HG02759 (cell line): ENCODE data around the gene OSBPL10.
"Not testable (repeated sequence)": the region's sequence is repeated elsewhere in the genome, so short reads cannot be mapped to it uniquely, and the experiment has no call there.

Experiments
- ATAC-seq: cut with Tn5 transposase; IDR thresholded peaks from one replicate; pipeline ENCODE4 v1.9.1; 2021; ENCODE audit warnings: mild to moderate bottlenecking, moderate library complexity; ENCODE audit not compliant: unreplicated experiment

Gene OSBPL10

DNA sequence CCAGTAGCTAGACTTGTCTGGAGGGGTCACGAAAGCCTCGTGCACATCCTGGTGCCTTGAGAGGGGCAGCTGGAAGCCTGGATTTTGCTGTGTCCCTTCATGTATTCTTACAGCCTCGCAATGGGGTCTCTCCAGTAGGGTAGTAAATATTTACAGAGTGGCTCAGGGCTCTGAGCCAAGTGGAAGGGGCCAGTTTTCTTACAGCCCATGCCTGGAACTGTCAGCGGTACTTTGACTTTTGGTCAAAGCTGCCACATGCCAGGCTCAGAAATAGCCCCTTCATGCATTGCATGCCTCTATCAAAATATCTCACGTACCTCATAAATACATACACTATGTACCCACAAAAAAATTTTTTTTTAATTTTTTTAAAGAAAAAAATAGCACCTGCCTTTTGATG is 119.2 kb downstream of the OSBPL10 start:
- ATAC-seq, result no peak

DNA sequence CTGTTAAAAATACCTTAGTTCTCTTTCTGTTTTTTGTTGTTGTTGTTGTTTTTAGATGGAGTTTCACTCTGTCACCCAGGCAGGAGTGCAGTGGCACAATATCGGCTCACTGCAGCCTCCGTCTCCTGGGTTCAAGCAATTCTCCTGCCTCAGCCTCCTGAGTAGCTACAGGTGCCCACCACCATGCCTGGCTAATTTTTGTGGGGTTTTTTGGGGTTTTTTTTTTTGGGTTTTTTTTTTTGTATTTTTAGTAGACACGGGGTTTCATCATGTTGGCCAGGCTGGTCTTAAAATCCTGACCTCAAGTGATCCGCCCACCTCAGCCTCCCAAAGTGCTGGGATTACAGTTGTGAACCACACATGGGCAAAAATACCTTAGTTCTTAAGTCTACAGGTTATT is 120.4 kb downstream of the OSBPL10 start:
- ATAC-seq, result not testable (repeated sequence)

DNA sequence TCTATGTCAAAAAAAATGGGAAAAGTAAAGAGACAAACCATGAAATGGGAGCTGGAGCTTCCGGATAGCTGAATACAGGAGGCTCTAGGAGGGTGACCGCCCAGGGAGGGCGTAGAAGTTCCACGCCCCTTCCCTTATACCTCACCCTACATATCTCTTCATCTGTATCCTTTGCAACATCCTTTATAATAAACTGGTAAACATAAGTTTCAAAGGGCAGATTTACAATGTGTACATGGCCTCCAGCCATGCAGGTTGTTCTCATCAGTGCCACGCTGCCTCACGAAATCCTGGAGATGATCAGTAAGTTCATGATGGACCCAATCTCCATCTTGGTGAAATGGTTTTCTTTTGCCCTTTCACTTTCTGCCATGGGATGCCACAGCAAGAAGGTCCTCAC is 121.8 kb downstream of the OSBPL10 start:
- ATAC-seq, result no peak

DNA sequence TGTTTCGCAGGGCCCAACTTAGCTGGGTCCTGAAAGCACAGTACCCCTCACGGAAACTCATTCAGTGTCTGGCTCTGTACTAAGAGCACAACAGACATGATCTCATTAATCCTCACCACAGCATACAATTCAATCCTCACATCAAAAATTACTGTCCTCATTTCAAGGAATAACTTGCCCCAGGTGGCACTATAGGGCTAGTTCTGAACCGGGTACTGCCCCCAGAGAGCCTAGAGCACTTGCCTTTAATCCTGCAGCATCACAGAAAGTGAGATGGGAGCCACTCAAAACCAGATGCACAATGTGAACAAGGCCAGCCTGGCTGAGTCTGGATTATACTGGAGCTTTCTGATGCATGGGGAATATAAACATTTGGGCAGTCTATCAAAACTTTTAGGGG is 122.6 kb downstream of the OSBPL10 start:
- ATAC-seq, result no peak

DNA sequence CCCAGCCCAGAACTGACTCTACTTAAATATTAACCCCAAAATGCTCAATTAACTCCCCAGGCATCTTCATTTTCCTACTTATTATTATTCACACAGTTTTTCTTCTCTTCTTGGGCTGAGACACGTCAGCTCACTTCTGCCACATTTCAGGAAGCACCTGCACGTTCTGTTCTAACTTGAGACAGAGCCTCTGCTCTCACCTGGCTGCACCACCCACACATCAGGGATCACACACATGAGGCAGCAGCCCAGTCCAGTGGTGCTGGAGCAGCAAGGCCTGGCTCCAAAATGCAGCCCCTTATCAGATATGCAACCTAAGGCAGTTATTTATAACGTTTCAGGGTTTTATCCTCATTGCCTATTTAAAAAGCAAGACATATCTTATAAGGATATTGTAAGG is 127.5 kb downstream of the OSBPL10 start:
- ATAC-seq, result no peak

DNA sequence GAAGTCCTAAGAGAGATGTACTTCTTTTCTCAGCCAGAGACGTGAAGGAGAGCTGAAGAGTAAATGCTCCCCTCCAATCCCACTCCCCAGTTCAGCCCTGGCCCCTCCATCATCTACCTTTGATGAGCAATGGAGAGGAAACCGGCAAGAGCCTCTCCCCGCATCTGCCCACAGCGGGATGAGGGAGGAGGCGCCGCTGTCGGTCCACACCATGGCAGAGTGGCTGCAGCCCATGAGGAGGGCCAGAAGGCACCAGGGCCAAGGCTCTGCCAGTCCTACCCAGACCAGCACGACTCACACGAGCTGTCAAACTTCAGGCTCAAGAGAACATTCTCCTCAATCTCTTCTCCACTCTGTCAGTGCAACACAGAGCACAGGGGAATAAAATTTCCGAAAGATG is 129.8 kb downstream of the OSBPL10 start:
- ATAC-seq, result no peak

DNA sequence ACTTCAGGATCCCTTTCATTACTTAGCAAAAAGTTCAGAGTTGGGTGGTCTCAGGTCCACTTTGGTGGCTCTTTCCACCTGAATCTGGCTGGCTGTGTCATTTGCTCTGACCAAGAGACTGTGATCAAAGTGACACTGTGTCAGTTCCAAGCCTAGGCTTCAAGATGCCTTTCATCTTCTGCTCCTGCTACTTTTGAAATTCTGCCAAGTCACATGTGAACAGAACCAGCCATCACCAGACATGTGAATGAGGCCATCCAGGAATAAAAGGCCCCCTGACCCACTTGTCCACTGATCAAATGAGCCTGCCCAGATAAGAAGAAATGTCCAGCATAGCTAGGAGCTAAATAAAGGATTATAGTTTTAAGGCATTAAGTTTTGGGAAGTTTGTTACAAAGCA is 132.2 kb downstream of the OSBPL10 start:
- no peak for ATAC-seq

DNA sequence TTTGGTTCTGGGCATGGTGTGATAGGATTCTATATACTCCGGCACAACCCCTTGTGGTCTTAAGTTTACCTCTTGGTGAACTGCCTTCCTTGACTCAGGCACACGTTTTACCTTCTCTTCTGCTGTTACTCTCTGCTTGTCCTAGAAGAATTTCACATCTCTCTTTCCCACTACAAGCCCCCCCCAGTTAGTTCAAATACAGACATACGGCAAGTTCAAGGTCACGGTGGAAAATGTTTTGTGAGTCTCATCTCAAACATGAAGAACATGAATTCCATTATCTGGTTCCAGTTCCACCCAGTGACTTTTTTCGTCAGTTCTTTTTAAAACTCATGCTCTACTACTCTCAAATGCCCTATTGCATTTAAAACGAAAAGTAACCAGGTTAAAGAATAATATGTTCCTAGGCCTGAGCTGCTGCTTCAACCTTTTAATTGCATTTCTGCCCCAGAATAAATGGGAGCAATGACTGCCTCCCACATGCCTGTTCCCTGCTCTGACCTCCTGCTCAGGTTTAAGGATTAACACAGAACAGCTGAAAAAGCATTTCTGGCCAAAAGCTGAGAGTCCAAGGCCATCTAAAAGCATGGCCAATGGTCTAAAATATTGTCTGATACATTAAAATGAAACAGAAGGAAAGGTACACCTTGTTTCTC is 132.8 kb downstream of the OSBPL10 start:
- no peak for ATAC-seq

DNA sequence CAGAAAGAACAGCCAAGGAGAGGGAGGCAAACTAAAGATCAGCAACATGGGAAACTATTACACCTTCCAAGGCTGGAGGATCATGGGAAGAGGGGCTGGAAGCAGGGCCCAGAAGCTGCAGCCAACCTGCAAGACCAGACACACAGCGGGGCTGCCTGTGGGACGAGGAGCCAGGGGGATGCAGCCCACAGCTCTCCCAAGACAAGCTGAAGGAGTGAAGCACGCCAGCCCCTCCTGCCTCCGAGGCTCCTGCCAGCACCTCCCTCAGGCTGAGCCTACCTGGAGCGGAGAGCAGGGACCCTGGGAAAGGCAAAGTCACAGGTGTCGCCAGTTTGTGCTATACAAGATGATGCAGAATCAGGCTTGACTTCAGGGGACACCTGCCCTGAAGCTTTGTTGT is 133.3 kb downstream of the OSBPL10 start:
- no peak for ATAC-seq

DNA sequence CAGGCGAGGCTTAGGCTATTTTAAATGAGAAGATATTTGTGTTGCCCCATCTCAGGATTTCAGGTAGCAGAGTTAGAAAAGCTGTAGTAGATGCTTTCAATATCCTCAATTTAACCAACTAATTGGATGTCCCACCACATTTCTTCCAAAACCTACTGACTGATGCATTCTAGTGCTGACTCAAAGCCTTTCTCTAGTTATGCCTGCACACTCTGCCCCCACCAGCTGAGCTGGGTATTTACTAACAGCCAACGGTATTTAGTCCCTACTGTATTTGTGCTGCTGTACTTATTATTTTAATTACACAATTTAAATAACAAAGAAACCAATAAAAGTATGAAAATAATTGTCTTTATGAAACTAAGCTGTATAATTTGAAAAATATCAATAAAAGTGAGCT is 139.5 kb downstream of the OSBPL10 start:
- no peak for ATAC-seq

DNA sequence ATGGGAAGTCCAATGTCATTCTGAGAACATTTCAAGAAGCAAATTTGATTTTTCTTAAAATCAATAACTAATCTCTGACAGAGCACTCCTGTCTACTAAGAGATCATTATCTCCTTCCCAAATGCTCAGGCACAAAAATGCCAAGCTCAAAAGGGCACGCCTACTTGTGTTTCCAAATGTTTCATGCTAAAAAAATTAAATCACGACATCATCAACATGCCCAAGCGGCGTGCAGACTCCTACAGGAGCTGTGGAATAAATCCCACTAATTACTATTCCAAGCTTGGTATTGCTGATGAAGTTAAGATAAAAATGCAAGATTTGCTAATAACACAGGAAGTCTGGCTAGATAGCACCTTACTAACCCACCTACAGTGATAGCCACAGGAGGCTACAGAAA is 140.8 kb downstream of the OSBPL10 start:
- no peak for ATAC-seq

DNA sequence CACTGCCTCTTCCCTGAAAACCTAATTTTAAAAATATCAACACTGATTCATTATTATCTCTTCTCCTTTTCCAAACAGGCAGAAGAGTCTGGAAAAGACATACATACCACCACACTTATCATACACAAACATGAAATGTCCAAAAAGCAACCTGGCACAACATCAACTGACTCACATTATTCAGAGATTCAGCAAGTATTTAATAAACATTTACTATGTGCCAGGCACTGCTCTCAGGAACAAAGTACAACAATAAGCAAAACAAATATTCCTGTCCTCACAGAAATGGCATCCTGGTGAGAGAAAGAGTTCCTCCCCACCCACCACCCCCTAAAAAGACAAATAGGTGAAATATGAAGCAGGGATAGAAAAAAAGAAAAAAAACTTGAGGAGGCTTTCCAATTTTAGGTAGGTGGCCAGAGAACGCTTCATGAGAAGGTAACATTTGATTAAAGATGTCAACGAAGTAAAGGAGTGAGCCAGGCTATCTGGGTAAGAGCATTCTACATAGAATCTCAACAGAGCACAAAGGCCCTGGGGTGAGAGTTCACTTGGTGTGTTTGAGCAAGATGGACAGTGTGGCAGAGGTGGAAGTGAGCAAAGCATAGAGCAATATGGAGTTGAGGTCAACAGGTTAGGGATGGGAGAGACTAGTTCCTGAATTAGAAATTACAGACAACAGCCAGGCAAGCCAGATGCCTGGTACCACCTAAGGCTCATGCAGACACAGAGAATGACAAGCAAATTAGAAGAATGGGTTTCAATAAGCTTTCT is 141.7 kb downstream of the OSBPL10 start:
- ATAC-seq, result no peak

DNA sequence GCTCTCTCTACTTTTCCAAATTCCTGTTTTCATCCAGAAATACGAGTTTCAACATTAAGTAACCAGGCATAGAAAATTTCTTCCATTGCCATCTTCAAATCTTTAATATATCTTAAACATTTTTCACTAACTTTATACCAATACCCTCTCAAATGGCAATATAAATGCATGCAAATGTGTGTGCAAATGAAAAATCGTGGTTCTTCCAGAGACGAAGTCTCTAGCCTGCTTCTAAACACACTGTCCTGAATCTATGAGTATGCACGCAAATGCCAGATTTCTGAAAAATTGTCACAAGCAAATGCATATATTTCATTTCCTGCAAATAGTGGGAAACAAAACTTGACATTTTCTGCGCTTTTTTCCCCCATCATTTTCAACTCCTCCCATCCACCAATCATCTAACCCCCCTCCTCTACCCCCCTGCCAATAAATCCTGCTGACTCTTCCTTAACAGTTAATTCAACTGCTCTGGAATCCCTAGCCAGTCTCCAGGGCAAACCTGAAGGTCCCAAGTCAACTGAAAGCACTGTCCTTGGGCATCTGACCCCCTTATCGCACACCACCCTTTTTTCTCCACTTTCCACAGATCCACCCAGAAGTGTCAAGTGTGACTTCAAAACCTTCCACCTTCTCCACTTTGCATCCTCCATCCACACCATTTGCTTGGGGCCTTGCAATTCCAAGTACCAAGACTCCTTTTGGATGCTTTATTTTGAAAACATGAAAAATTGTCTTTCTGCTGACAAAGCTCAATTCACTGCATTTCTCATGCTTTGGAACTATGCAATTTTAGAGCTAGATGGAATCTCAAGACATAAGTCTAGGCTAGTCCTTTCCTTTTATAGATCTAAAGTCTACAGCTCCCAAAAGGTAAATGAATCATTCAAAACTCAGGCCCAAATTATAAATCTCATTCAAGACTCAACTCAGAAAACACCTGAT is 144.7 kb downstream of the OSBPL10 start:
- ATAC-seq, result no peak

DNA sequence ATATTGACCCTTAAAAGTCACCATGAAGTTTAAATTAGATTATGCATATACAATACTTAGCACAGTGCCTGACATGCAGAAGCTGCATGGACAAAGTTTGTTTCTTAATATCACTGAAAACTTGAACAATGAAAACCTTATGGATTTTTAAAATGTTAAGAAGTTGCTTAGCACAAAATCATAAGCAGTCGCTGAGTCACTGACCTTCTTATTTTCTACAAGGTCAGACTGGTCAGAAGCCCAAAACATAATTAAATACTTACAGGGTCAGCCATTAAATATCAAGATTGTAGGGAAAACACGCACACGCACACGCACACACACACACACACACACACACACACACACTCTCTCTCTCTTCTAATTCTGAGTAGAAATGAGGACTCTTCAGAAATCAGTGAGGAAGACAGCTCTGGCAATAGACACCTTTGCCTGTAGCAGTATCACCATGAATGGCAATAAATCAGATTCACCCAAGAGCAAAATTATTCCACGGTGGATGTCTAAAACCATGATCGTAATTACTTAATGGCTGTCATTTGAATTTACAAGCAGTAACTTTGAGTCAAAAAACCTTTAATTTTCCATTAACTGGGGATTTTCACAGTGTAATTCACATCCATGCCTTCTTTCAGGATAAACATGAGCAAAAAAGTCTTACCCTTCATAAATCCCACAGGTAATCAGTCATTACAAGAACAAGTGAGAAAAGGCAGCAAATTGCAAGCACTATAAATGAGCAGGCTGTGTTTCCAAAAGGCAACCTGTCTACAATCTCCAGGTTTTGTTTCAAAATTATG is 147.5 kb downstream of the OSBPL10 start:
- no peak for ATAC-seq

DNA sequence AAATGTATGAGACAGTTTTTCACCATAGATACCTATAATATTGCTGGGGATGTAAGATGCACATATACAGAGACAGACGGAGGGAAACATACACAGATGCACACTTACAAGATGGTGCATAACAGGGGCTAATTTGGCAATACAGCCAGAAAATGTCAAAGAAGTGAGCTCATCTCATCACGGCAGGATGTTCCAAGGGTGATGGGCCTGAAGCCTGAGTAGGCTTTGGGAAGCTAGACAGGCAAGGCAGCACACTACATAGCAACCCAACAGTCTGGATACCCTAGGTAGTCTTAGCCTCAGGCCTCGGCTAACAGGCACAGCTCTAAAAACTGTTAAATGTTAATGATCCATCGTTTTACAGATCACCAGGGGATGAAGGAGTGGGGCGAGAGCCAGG is 148.5 kb downstream of the OSBPL10 start:
- ATAC-seq, result no peak

DNA sequence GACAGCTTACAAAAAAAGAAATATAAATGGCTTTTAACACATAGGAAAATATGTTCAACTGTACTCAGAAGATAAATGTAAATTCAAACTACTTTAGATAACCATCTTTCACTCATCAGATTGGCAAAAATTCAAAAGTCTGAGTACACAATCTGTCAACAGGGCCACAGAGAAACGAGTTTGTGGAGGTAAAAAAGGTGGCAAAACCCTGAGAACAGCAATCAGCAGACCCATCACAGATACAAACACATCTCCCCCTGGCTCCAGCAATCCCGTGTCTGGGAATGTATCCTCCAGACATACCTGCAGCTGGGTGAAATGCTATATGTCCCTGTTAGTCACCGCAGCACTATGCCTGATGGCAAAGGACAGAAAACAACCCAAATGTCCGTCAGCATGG is 149.5 kb downstream of the OSBPL10 start:
- ATAC-seq, result no peak

DNA sequence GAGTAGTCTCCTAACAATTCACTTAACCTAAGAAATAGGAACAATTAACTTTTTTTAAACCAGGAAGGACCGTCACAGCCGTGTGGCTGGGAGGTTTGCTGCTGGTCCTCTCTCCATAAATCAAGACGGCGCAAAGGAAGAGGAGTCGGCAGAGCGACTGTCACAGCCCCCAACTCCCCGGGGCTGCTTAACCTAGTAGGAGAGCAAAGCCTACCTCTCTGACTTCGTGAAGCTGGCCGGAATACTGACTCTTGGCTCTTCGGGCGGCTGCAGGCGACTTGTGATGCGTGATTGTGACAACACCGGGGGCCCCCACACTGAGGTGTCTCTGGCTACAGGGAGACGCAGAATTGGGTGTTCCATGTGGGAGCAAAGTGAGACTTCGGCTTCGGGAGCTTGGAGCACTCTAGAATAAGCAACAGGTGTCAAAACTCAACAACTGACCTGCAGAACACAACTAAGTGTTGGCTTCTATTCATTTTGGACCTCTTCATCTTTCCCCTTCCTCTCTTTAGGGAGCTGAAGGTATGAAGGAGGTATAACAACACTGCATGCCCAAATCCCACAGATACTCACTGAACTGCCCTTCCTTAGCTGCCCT is 151.1 kb downstream of the OSBPL10 start:
- no peak for ATAC-seq

DNA sequence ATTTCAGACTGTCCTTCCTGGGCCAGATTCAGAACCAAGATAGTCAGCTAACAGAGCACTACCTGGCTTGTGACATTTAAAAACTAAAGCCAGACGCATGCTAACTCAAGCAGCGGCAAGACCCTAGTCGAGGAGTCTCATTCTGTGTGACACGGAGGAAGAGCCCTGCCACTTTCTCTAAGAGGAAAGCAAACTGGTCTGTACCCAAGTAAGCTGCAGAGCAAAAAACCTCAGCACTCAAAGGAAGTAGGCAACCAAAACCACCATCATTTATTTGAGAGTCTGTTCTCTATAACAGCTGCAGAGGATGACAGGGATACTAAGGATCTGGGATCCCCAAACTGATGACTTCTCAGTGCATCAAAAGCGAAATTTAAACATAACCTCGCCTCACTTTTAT is 152.1 kb downstream of the OSBPL10 start:
- no peak for ATAC-seq

DNA sequence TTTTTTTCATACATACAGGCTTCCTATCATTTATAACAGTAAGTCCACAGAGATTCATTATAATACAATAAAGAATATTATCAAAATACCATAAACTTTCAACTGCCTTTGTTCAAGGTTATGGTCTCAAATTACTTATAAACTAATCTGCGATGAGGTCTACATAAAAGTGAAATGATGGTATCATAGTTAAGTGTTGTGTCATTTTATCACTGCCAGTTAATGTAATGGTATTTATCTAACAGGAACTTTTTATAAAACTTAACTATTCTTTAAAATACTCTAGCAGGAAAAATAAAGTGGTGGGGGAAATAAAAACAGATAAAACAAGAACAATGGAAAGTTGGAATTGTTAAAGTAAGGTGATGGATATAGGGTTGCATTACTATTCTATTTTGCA is 153.1 kb downstream of the OSBPL10 start:
- ATAC-seq, result no peak

DNA sequence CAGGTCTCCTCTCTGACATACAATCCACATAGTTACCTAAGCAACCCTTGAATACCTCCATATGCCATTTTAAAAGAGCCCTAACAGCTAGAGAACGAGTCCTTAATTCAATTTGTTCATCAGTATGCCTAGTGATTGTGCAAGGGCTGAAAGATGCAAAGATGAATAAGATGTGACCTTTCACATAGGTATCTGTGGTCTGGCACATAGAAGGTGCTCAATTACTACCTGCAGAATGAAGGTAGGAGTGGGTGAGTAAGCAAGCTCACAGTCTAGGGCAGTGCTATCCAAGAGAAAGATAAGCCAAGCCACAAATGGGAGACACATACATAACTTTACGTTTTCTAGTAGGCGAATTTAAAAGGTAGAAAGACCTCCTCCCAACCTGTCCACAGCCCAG is 157.9 kb downstream of the OSBPL10 start:
- no peak for ATAC-seq
